Measurements from ENCODE around the gene FGF14.

GRCh38 chr13:102277286-102277685 is 124.6 kb downstream of the FGF14 start:
- no peak for TF ChIP-seq CTCF (IDR thresholded peaks at IDR 0.05; ENCODE audit: insufficient read depth, low read depth, low read length)
- TF ChIP-seq EZH2 (IDR thresholded peaks at IDR 0.05; ENCODE audit: insufficient read depth, low read length), result no peak

Data from astrocyte (in vitro differentiated cells and primary cell).